H9 (cell line): ENCODE data around the gene ZC3H15. TPM values are rescaled to one million over a fixed set of nuclear protein-coding genes. Genes with fewer than 3 reads are reported as not detected.

Source experiments
- DNase-seq: peaks from one replicate; pipeline ENCODE4 v3.0.0-alpha.2; 2017
- H2AFZ ChIP-seq: one replicate; pipeline ENCODE4 v1.6.1; 2013; ENCODE audit warnings: mild to moderate bottlenecking, low read length, control low read depth, moderate library complexity
- H2AK5ac ChIP-seq: 2 replicates; pipeline ENCODE4 v1.6.1; 2013; ENCODE audit warnings: low read length, control low read depth, mixed read lengths; ENCODE audit not compliant: insufficient read length
- H2BK120ac ChIP-seq: one replicate; pipeline ENCODE4 v1.6.1; 2013; ENCODE audit warnings: low read depth, mild to moderate bottlenecking, low read length, control low read depth, inconsistent platforms; ENCODE audit not compliant: poor library complexity, severe bottlenecking
- H2BK12ac ChIP-seq: 2 replicates; pipeline ENCODE4 v1.6.1; 2013; ENCODE audit warnings: low read length, control low read depth, mixed read lengths, low read depth; ENCODE audit not compliant: insufficient read length
- H2BK15ac ChIP-seq: 2 replicates; pipeline ENCODE4 v1.6.1; 2013; ENCODE audit warnings: low read depth, low read length, control low read depth
- H2BK20ac ChIP-seq: one replicate; pipeline ENCODE4 v1.6.1; 2013; ENCODE audit warnings: low read depth, mild to moderate bottlenecking, low read length, control low read depth, inconsistent platforms; ENCODE audit not compliant: poor library complexity, severe bottlenecking
- H2BK5ac ChIP-seq: 2 replicates; pipeline ENCODE4 v1.6.1; 2013; ENCODE audit warnings: low read length, control low read depth, mixed read lengths; ENCODE audit not compliant: insufficient read length
- H3K14ac ChIP-seq: 2 replicates; pipeline ENCODE4 v1.6.1; 2013; ENCODE audit warnings: low read length, control low read depth; ENCODE audit not compliant: insufficient read depth
- H3K18ac ChIP-seq: 2 replicates; pipeline ENCODE4 v1.6.1; 2013; ENCODE audit warnings: low read depth, mild to moderate bottlenecking, mixed read lengths, low read length, control low read depth; ENCODE audit not compliant: insufficient read length
- H3K23ac ChIP-seq: 2 replicates; pipeline ENCODE4 v1.6.1; 2013; ENCODE audit warnings: low read length, control low read depth, mixed read lengths, low read depth; ENCODE audit not compliant: insufficient read length
- H3K23me2 ChIP-seq: 2 replicates; pipeline ENCODE4 v1.6.1; 2013; ENCODE audit warnings: low read depth, mild to moderate bottlenecking, mixed read lengths, low read length, control low read depth; ENCODE audit not compliant: insufficient read length, poor library complexity, severe bottlenecking
- H3K27ac ChIP-seq: 2 replicates; pipeline ENCODE4 v1.5.1; 2013; ENCODE audit warnings: low read length, control low read depth, mixed read lengths, low read depth; ENCODE audit not compliant: insufficient read length
- H3K27me3 ChIP-seq: 2 replicates; pipeline ENCODE4 v1.6.1; 2013; ENCODE audit warnings: low read length, control low read depth, inconsistent platforms; ENCODE audit not compliant: insufficient read depth
- H3K4ac ChIP-seq: 2 replicates; pipeline ENCODE4 v1.6.1; 2013; ENCODE audit warnings: low read depth, mild to moderate bottlenecking, control low read depth, inconsistent platforms, low read length, moderate library complexity
- H3K4me1 ChIP-seq: 2 replicates; pipeline ENCODE4 v1.6.1; 2013; ENCODE audit warnings: low read length, control low read depth, inconsistent platforms; ENCODE audit not compliant: insufficient read depth
- H3K4me2 ChIP-seq: 2 replicates; pipeline ENCODE4 v1.6.1; 2013; ENCODE audit warnings: low read length, control low read depth, mixed read lengths; ENCODE audit not compliant: insufficient read length, insufficient read depth
- H3K56ac ChIP-seq: 2 replicates; pipeline ENCODE4 v1.6.1; 2013; ENCODE audit warnings: low read depth, mild to moderate bottlenecking, mixed read lengths, low read length, control low read depth; ENCODE audit not compliant: insufficient read length
- H3K79me1 ChIP-seq: 2 replicates; pipeline ENCODE4 v1.6.1; 2013; ENCODE audit warnings: low read depth, mild to moderate bottlenecking, moderate library complexity, low read length, control low read depth, inconsistent platforms; ENCODE audit not compliant: insufficient read depth, poor library complexity, severe bottlenecking
- H3K79me2 ChIP-seq: 2 replicates; pipeline ENCODE4 v1.6.1; 2013; ENCODE audit warnings: low read length, control low read depth, inconsistent platforms; ENCODE audit not compliant: insufficient read depth
- H3K9ac ChIP-seq: 2 replicates; pipeline ENCODE4 v1.6.1; 2013; ENCODE audit warnings: low read length, control low read depth, mixed read lengths; ENCODE audit not compliant: insufficient read length; ENCODE audit errors: extremely low read depth
- H3K9me3 ChIP-seq: one replicate; pipeline ENCODE4 v1.6.1; 2013; ENCODE audit warnings: low read depth, low read length, inconsistent platforms; ENCODE audit not compliant: control insufficient read depth
- H3T11ph ChIP-seq: one replicate; pipeline ENCODE4 v1.6.1; 2013; ENCODE audit warnings: mild to moderate bottlenecking, low read length, control low read depth, inconsistent platforms
- H4K20me1 ChIP-seq: one replicate; pipeline ENCODE4 v1.6.1; 2013; ENCODE audit not compliant: control insufficient read depth, insufficient read length, insufficient read depth
- H4K5ac ChIP-seq: 2 replicates; pipeline ENCODE4 v1.6.1; 2013; ENCODE audit warnings: low read depth, mild to moderate bottlenecking, mixed read lengths, low read length, control low read depth; ENCODE audit not compliant: insufficient read length
- H4K8ac ChIP-seq: replicated peaks from 2 replicates; pipeline ENCODE4 v1.6.1; 2013; ENCODE audit warnings: low read length, control low read depth, mixed read lengths, low read depth; ENCODE audit not compliant: insufficient read length
- H4K91ac ChIP-seq: 2 replicates; pipeline ENCODE4 v1.6.1; 2013; ENCODE audit warnings: low read depth, mild to moderate bottlenecking, moderate library complexity, mixed read lengths, low read length, control low read depth; ENCODE audit not compliant: insufficient read length
- H3K27ac Mint-ChIP-seq, 3 experiments: 2 replicates in 2 of 3; 3 replicates in 1 of 3; pipeline ENCODE4 v1.8.0; 2020 to 2021; ENCODE audit warnings: mixed read lengths in 3 of 3, mild to moderate bottlenecking in 1 of 3, moderate library complexity in 1 of 3
- H3K27me3 Mint-ChIP-seq: 2 replicates; pipeline ENCODE4 v1.8.0; 2021; ENCODE audit warnings: low read depth, mild to moderate bottlenecking, moderate library complexity, mixed read lengths
- H3K36me3 Mint-ChIP-seq, 3 experiments: 2 replicates in 2 of 3; 3 replicates in 1 of 3; pipeline ENCODE4 v1.8.0; 2020 to 2021; ENCODE audit warnings: low read depth in 3 of 3, mixed read lengths in 3 of 3; ENCODE audit not compliant: insufficient read depth in 1 of 3
- H3K4me1 Mint-ChIP-seq, 2 experiments: 2 replicates each; pipeline ENCODE4 v1.8.0; 2020; ENCODE audit warnings: mixed read lengths in 2 of 2
- H3K4me3 Mint-ChIP-seq, 2 experiments: 2 replicates in 1 of 2; 3 replicates in 1 of 2; pipeline ENCODE4 v1.8.0; 2020 to 2021; ENCODE audit warnings: mild to moderate bottlenecking in 2 of 2, mixed read lengths in 2 of 2, moderate library complexity in 1 of 2
- H3K9me3 Mint-ChIP-seq, 2 experiments: 2 replicates in 1 of 2; 3 replicates in 1 of 2; pipeline ENCODE4 v1.8.0; 2020; ENCODE audit warnings: mild to moderate bottlenecking in 2 of 2, mixed read lengths in 2 of 2, moderate library complexity in 1 of 2
- CTCF ChIP-seq: fragments of 200-600 bp; sonication (generic); conservative IDR thresholded peaks from 3 replicates; pipeline ENCODE4 v1.8.0; 2021; ENCODE audit warnings: antibody characterized with exemption, mild to moderate bottlenecking
- WGBS: extraction: QIAGEN DNeasy Blood & Tissue Kit; methylation state at CpG from one replicate; pipeline ENCODE4 v1.1.7; 2013; ENCODE audit warnings: missing lambda C conversion rate, low lambda C conversion rate, mixed read lengths; ENCODE audit not compliant: insufficient read length; ENCODE audit errors: extremely low coverage; 5-methylcytosine and 5-hydroxymethylcytosine counted together
- total RNA-seq: library from RNA; stranded (reverse); gene quantifications from 2 replicates; pipeline ENCODE4 v1.2.1, GENCODE V29; 2021

Gene ZC3H15
- total RNA-seq, 1 experiment from 2014 or later: 71.3 TPM

- Histone ChIP-seq H3K79me2 (no peaks in the 10 kb centered on the region), H3T11ph (no peak overlapping the region), H4K20me1 (no peaks in the 10 kb centered on the region), H3K79me1 (no peaks in the 10 kb centered on the region), H2BK20ac (no peak overlapping the region), H2BK5ac (no peak overlapping the region), H3K23me2 (no peaks in the 10 kb centered on the region), H2BK120ac (no peak overlapping the region), H3K27me3 (no peaks in the 10 kb centered on the region), H3K27ac (no peak overlapping the region), H2BK15ac (no peak overlapping the region), H2AK5ac (no peak overlapping the region), H3K4me1 (no peaks in the 10 kb centered on the region), H4K8ac (no peak overlapping the region), H2AFZ (no peak overlapping the region), H4K91ac (no peak overlapping the region), H3K23ac (no peak overlapping the region), H3K56ac (no peak overlapping the region), H2BK12ac (no peak overlapping the region), H3K9me3 (no peaks in the 10 kb centered on the region), H3K4ac (no peak overlapping the region), H3K14ac (no peak overlapping the region), H3K18ac (no peak overlapping the region), H3K9ac (no peak overlapping the region), H4K5ac (no peak overlapping the region), H3K4me2 (no peak overlapping the region)
- Mint-ChIP-seq H3K4me1 (0 out of 4 replicates have a peak, but pooled peaks cover 0 to 3% of the 10 kb centered on the region in 2 experiments), H3K36me3 (no peaks in the 10 kb centered on the region; a peak in 2 of 7 replicates), H3K9me3 (no peaks in the 10 kb centered on the region), H3K4me3 (no peak overlapping the region), H3K27ac (peak overlapping the region in 1 of 3 experiments; percentile 53; a peak in 2 of 7 replicates), H3K27me3 (no peaks in the 10 kb centered on the region)
- DNase-seq: no peak
- WGBS: no CpG with 5 or more reads among the region's 3 CpGs
- no peak for TF ChIP-seq CTCF
Measured at GRCh38 chr2:186457908-186458307, 28.2 kb upstream of the ZC3H15 start.
